K562 (cell line): Measurements from ENCODE around the gene MGAT4B. TPM values are rescaled to one million over a fixed set of nuclear protein-coding genes. Genes with fewer than 3 reads are reported as not detected.

Experiments
- ATAC-seq: fragments of 200-7000 bp; cut with Tn5 transposase; 3 replicates; pipeline ENCODE4 v1.9.1; 2020; ENCODE audit warnings: moderate library complexity
- BruUV-seq: library from RNA; stranded (reverse); fragments of 400-500 nt; replicated peaks from 2 replicates; lab custom pipeline; 2021; lab: Mats Ljungman, UMichigan
- CTCF ChIA-PET: fragments of 300-600 bp; formaldehyde crosslinking; extraction: SDS; loops from one replicate; lab custom pipeline; 2021; ENCODE audit warnings: low intra/inter-chr PET ratio; lab: Yijun Ruan, JAX
- POLR2A ChIA-PET: fragments of 300-600, 350-650 bp; sonication (Branson Sonifier 250); formaldehyde crosslinking; extraction: SDS; loops from one replicate; lab custom pipeline; 2021; ENCODE audit warnings: antibody characterized with exemption, inconsistent platforms; lab: Yijun Ruan, JAX
- DNase-seq, 4 experiments: peaks; one replicate each; pipeline versions ENCODE4 v3.0.0 to v3.0.0-alpha.2; 2011 to 2018; ENCODE audit warnings: low spot score in 3 of 4, mixed read lengths in 3 of 4; ENCODE audit errors: extremely low read depth in 1 of 4
- FAIRE-seq: peaks from 2 replicates; lab custom pipeline; 2011; peaks lifted over from hg19 to GRCh38; lab: Jason Lieb, UNC
- H2AFZ ChIP-seq: 2 replicates; pipeline ENCODE4 v1.6.0; 2011; ENCODE audit warnings: low read depth, low read length, control low read depth, inconsistent platforms
- H3K27ac ChIP-seq: fragments of 200-600 bp; 3 replicates; pipeline ENCODE4 v1.8.0; 2011; ENCODE audit warnings: low read depth, mild to moderate bottlenecking, control low read depth, inconsistent platforms, low read length, moderate library complexity, mixed read lengths; ENCODE audit errors: extremely low read depth
- H3K27me3 ChIP-seq, 2 experiments: fragments of 300-600 bp in 1 of 2; 2 replicates in 1 of 2; 3 replicates in 1 of 2; pipeline versions ENCODE4 v1.6.0 to v1.8.0; 2011; ENCODE audit warnings: inconsistent platforms in 2 of 2, low read length in 2 of 2, mild to moderate bottlenecking in 1 of 2, mixed read lengths in 1 of 2, moderate library complexity in 1 of 2; ENCODE audit not compliant: control insufficient read depth in 2 of 2, insufficient read depth in 2 of 2
- H3K36me3 ChIP-seq: fragments of 300-600 bp; 3 replicates; pipeline ENCODE4 v1.8.0; 2011; ENCODE audit warnings: mild to moderate bottlenecking, low read length, inconsistent platforms; ENCODE audit not compliant: control insufficient read depth, insufficient read depth
- H3K4me1 ChIP-seq, 2 experiments: fragments of 200-600 bp in 1 of 2; replicated peaks in 1 of 2; 2 replicates in 1 of 2; 3 replicates in 1 of 2; pipeline versions ENCODE4 v1.5.1 to v1.8.0; 2011; ENCODE audit warnings: inconsistent platforms in 2 of 2, low read length in 2 of 2, mild to moderate bottlenecking in 1 of 2, mixed read lengths in 1 of 2, moderate library complexity in 1 of 2; ENCODE audit not compliant: control insufficient read depth in 2 of 2, insufficient read depth in 2 of 2
- H3K4me2 ChIP-seq: 2 replicates; pipeline ENCODE4 v1.6.1; 2011; ENCODE audit warnings: low read length, control low read depth, inconsistent platforms, mixed read lengths; ENCODE audit not compliant: insufficient read depth
- H3K4me3 ChIP-seq: fragments of 200-600 bp; sonication (generic), shearing (Covaris generic); 2 replicates; pipeline ENCODE4 v1.5.1; 2016; ENCODE audit warnings: control low read depth, inconsistent platforms
- H3K79me2 ChIP-seq: fragments of 200-600 bp; 3 replicates; pipeline ENCODE4 v1.8.0; 2011; ENCODE audit warnings: low read length, inconsistent platforms; ENCODE audit not compliant: control insufficient read depth, insufficient read depth
- H3K9ac ChIP-seq, 2 experiments: 2 replicates each; pipeline versions ENCODE4 v1.6.0 to v1.6.1; 2011; ENCODE audit warnings: low read depth in 2 of 2, low read length in 2 of 2, control low read depth in 1 of 2, inconsistent platforms in 1 of 2, mild to moderate bottlenecking in 1 of 2, mixed read lengths in 1 of 2; ENCODE audit not compliant: insufficient read depth in 1 of 2
- H3K9me1 ChIP-seq: one replicate; pipeline ENCODE4 v1.6.0; 2011; ENCODE audit warnings: inconsistent platforms, mild to moderate bottlenecking, low read length, moderate library complexity; ENCODE audit not compliant: control insufficient read depth, insufficient read depth
- H3K9me3 ChIP-seq: replicated peaks from 2 replicates; pipeline ENCODE4 v1.5.1; 2011; ENCODE audit warnings: low read depth, low read length, inconsistent platforms; ENCODE audit not compliant: control insufficient read depth, insufficient read depth
- H4K20me1 ChIP-seq: replicated peaks from 2 replicates; pipeline ENCODE4 v1.6.1; 2011; ENCODE audit warnings: low read length, inconsistent platforms, mixed read lengths; ENCODE audit not compliant: control insufficient read depth, insufficient read depth
- BRCA1 ChIP-seq, 2 experiments: fragments of 450-650 bp in 1 of 2; sonication (generic) in 1 of 2; formaldehyde crosslinking in 1 of 2; IDR thresholded peaks; 2 replicates each; pipeline versions ENCODE4 v1.5.0 to v1.6.1; 2017 to 2020; ENCODE audit warnings: mild to moderate bottlenecking in 1 of 2, missing genetic modification reagents in 1 of 2
- CBX8 ChIP-seq: fragments of 200-600 bp; sonication (generic); IDR thresholded peaks from 2 replicates; pipeline ENCODE4 v1.6.1; 2012; ENCODE audit warnings: borderline replicate concordance, mixed run types, low read depth, mild to moderate bottlenecking, moderate library complexity, mixed read lengths, low read length, control low read depth, inconsistent platforms; ENCODE audit not compliant: poor library complexity, severe bottlenecking; ENCODE audit errors: extremely low read depth
- CEBPG ChIP-seq, 3 experiments: fragments of 200-800 bp in 1 of 3; sonication (Bioruptor generic) in 1 of 3; sonication (generic) in 1 of 3; formaldehyde crosslinking in 1 of 3; IDR thresholded peaks in 2 of 3; conservative IDR thresholded peaks in 1 of 3; 2 replicates each; pipeline versions ENCODE4 v1.6.1 to v1.8.0; 2016 to 2022; ENCODE audit warnings: missing compliant biosample characterization in 2 of 3, missing genetic modification characterization in 2 of 3, mild to moderate bottlenecking in 1 of 3, missing genetic modification reagents in 1 of 3
- HES1 ChIP-seq: fragments of 450-650 bp; IDR thresholded peaks from 2 replicates; pipeline ENCODE4 v1.6.1; 2016; ENCODE audit warnings: low read depth, mild to moderate bottlenecking, moderate library complexity
- MBD2 ChIP-seq: sonication (generic); IDR thresholded peaks from 2 replicates; pipeline ENCODE4 v1.6.1; 2016; ENCODE audit warnings: low read depth, borderline replicate concordance
- OTX1 ChIP-seq: fragments of 450-650 bp; formaldehyde crosslinking; IDR thresholded peaks from 2 replicates; pipeline ENCODE4 v1.4.0; 2022; ENCODE audit warnings: mild to moderate bottlenecking
- PHB ChIP-seq: fragments of 250-450 bp; sonication (Bioruptor Pico); IDR thresholded peaks from 2 replicates; pipeline ENCODE4 v1.5.0; 2021
- POLR2A ChIP-seq: fragments of 450-650 bp; conservative IDR thresholded peaks from 2 replicates; pipeline ENCODE4 v1.6.1; 2016
- POLR3A ChIP-seq: IDR thresholded peaks from 2 replicates; pipeline ENCODE4 v1.6.1; 2011; ENCODE audit warnings: borderline replicate concordance, mild to moderate bottlenecking, moderate library complexity; ENCODE audit not compliant: insufficient read length, insufficient read depth; ENCODE audit errors: extremely low read depth
- RFX7 ChIP-seq: fragments of 250-450 bp; sonication (Bioruptor Pico); IDR thresholded peaks from 2 replicates; pipeline ENCODE4 v1.5.1; 2021; ENCODE audit warnings: mild to moderate bottlenecking
- SMAD3 ChIP-seq: fragments of 450-650 bp; formaldehyde crosslinking; conservative IDR thresholded peaks from 2 replicates; pipeline ENCODE4 v1.4.0; 2020; ENCODE audit warnings: mild to moderate bottlenecking
- TAF7 ChIP-seq: fragments of 450-650 bp; IDR thresholded peaks from 2 replicates; pipeline ENCODE4 v1.6.1; 2016; ENCODE audit warnings: missing genetic modification characterization, missing compliant biosample characterization
- TCF3 ChIP-seq: sonication (generic); formaldehyde crosslinking; IDR thresholded peaks from 2 replicates; pipeline ENCODE4 v1.4.0; 2020; ENCODE audit warnings: mild to moderate bottlenecking, missing genetic modification reagents
- ZNF695 ChIP-seq: fragments of 450-650 bp; formaldehyde crosslinking; IDR thresholded peaks from 2 replicates; pipeline ENCODE4 v1.4.0; 2020; ENCODE audit warnings: mild to moderate bottlenecking, moderate library complexity
- WGBS: fragments of 100-300 bp; shearing (Covaris generic); methylation state at CpG from one replicate; pipeline ENCODE4 v1.1.6; 2016; ENCODE audit warnings: low coverage, mixed read lengths; ENCODE audit not compliant: insufficient coverage; ENCODE audit errors: missing lambda C conversion rate; 5-methylcytosine and 5-hydroxymethylcytosine counted together
- in situ Hi-C: fragments of 300-500 bp; cut with MboI; formaldehyde crosslinking; loops from 4 replicates; pipeline ENCODE4 v1.15.0; 2018; ENCODE audit warnings: inconsistent platforms, mixed read lengths
- intact Hi-C: fragments of 100-400 bp; cut with micrococcal nuclease; formaldehyde crosslinking; loops from 2 replicates; pipeline ENCODE4 v1.14.2; 2022
- polyA plus RNA-seq, 8 experiments: library from polyadenylated mRNA; depleted of rRNA in 4 of 8; stranded (reverse) in 5 of 8; unstranded in 3 of 8; fragments of >200 nt; fragmentation: Nextera tagmentation in 2 of 8; fragmentation: Illumina TruSeq in 1 of 8; extraction: Ambion mirVana in 2 of 8; extraction: Trizol in 1 of 8; gene quantifications; 2 replicates each; pipeline versions ENCODE4 v1.2.1 to v1.2.3, GENCODE V29; 2011 to 2014; ENCODE audit warnings: inconsistent platforms in 1 of 8, missing spikeins in 1 of 8
- total RNA-seq, 7 experiments: library from RNA; depleted of rRNA in 6 of 7; stranded (reverse); fragments of >200 nt in 6 of 7; fragmentation: Illumina TruSeq in 2 of 7; extraction: Trizol in 2 of 7; gene quantifications; 2 replicates each; pipeline versions ENCODE4 v1.2.1 to v1.2.3, GENCODE V29; 2011 to 2021; ENCODE audit warnings: low replicate concordance in 1 of 7
- TF ChIP-seq, protein P1 (sequence below), 2 experiments: fragments of 450-650 bp in 1 of 2; sonication (generic) in 1 of 2; formaldehyde crosslinking; conservative IDR thresholded peaks; 2 replicates each; pipeline versions ENCODE4 v1.4.0 to v1.8.1; 2020 to 2022; ENCODE audit warnings: mild to moderate bottlenecking in 1 of 2, missing genetic modification reagents in 1 of 2
- TF ChIP-seq, protein P2 (sequence below): fragments of 450-650 bp; formaldehyde crosslinking; IDR thresholded peaks from 2 replicates; pipeline ENCODE4 v1.4.0; 2022; ENCODE audit warnings: missing genetic modification characterization
- TF ChIP-seq, protein P3 (sequence below): fragments of 450-650 bp; formaldehyde crosslinking; IDR thresholded peaks from 2 replicates; pipeline ENCODE4 v1.4.0; 2022; ENCODE audit warnings: missing genetic modification characterization

MGAT4B gene
- total and polyA plus RNA-seq, 9 of the 15 experiments (the other 6 are each of a cell fraction or from before 2014, with no cell fraction given), result 0.34 to 133 (median 75.4) TPM

DNA sequence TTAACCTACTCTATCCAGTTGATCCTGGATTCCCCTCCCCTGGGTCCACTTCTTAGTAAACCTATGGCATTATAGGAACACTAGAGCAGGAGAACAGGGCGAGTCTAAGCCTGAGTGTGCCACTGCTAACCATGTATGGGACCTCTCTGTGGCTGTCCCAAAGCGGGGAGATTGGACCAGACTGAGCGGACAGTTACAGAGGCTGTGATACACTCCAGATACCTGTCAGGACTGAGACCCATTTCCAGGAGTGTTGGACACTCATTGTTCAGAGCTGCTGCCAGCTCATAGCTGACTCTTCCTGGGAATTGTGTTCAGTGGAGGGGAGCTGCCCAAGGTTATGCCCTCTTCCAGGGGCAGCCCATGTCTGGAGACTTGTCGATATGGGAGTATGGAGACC is 24.8 kb downstream of the MGAT4B start:
- no peaks in the 10 kb centered on the region for H4K20me1 ChIP-seq
- no peak overlapping the region for H3K27ac ChIP-seq
- no peaks in the 10 kb centered on the region for H3K79me2 ChIP-seq
- 80% methylated on average over 4 of the region's 4 CpGs for WGBS
- BruUV-seq, result no TSS peak
- peaks cover 21% of the 10 kb centered on the region; the same call in 1 of the 3 replicates for H3K36me3 ChIP-seq
- DNase-seq, result no peak
- CTCF ChIA-PET, result no interaction called here
- H3K4me2 ChIP-seq, result no peak overlapping the region
- POLR2A ChIA-PET, result interaction anchor here (1.0 kb wide), 1 partner anchor 20 kb away, joined by 3 read pairs; no protein-coding TSS in a partner anchor
- peaks cover 4% of the 10 kb centered on the region for H3K9me1 ChIP-seq
- in situ Hi-C loops (no loop called here), intact Hi-C loops (no loop called here)
- H3K4me1 ChIP-seq, result no peaks in the 10 kb centered on the region
- no peak overlapping the region for H3K4me3 ChIP-seq
- no peak for FAIRE-seq
- no peak overlapping the region for H2AFZ ChIP-seq
- H3K27me3 ChIP-seq, result no peaks in the 10 kb centered on the region
- H3K9me3 ChIP-seq, result no peaks in the 10 kb centered on the region
- no peak overlapping the region for H3K9ac ChIP-seq
- ATAC-seq, result no peak
- TF ChIP-seq MBD2 (no peak), CEBPG (CRISPR knock-in tag; IDR thresholded peaks at IDR 0.05) (no peak), CEBPG (tag; conservative IDR thresholded peaks at IDR 0.05 in 1 of 2, IDR thresholded peaks at IDR 0.05 in 1 of 2) (no peak), SMAD3 (CRISPR knock-in tag) (no peak), POLR3A (no peak), PHB (CRISPR knock-in tag) (no peak), TCF3 (CRISPR knock-in tag) (no peak), ZNF695 (CRISPR knock-in tag) (no peak), POLR2A (no peak), HES1 (no peak), CBX8 (no peak), BRCA1 (IDR thresholded peaks at IDR 0.05) (no peak), BRCA1 (CRISPR knock-in tag; IDR thresholded peaks at IDR 0.05) (no peak), OTX1 (CRISPR knock-in tag) (no peak), TAF7 (tag) (no peak), RFX7 (CRISPR knock-in tag) (no peak)
- TF ChIP-seq, protein P1, sequence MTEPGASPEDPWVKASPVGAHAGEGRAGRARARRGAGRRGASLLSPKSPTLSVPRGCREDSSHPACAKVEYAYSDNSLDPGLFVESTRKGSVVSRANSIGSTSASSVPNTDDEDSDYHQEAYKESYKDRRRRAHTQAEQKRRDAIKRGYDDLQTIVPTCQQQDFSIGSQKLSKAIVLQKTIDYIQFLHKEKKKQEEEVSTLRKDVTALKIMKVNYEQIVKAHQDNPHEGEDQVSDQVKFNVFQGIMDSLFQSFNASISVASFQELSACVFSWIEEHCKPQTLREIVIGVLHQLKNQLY (CRISPR knock-in tag; conservative IDR thresholded peaks at IDR 0.05), result no peak
- TF ChIP-seq, protein P2, sequence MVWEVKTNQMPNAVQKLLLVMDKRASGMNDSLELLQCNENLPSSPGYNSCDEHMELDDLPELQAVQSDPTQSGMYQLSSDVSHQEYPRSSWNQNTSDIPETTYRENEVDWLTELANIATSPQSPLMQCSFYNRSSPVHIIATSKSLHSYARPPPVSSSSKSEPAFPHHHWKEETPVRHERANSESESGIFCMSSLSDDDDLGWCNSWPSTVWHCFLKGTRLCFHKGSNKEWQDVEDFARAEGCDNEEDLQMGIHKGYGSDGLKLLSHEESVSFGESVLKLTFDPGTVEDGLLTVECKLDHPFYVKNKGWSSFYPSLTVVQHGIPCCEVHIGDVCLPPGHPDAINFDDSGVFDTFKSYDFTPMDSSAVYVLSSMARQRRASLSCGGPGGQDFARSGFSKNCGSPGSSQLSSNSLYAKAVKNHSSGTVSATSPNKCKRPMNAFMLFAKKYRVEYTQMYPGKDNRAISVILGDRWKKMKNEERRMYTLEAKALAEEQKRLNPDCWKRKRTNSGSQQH (CRISPR knock-in tag), result no peak
- TF ChIP-seq, protein P3, sequence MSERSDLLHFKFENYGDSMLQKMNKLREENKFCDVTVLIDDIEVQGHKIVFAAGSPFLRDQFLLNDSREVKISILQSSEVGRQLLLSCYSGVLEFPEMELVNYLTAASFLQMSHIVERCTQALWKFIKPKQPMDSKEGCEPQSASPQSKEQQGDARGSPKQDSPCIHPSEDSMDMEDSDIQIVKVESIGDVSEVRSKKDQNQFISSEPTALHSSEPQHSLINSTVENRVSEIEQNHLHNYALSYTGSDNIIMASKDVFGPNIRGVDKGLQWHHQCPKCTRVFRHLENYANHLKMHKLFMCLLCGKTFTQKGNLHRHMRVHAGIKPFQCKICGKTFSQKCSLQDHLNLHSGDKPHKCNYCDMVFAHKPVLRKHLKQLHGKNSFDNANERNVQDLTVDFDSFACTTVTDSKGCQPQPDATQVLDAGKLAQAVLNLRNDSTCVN, result no peak
